ENCODE results near the gene AQP6.
"Not testable (repeated sequence)": the region's sequence is repeated elsewhere in the genome, so short reads cannot be mapped to it uniquely, and the experiment has no call there.

AQP6 gene

DNA sequence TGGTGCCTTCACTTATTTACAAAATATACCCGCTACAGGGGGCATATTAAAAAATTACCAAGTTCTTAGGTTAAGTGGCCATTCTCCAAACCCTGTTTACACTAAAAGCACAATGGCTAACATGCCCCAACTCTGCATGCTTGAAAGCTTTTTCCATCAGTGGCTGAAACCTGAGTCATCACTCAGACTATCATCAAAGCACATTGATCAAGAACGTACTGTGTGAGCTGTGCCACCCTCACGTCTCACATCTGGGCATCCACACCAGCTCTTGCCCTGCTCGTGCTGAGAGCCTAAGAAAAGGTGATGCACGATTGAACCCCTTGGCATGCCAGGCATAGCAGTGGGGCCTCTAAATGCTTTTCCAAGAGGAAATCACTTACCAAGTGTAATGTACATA is 13.2 kb downstream of the AQP6 start:
- no peaks in the 10 kb centered on the region for H3K9me3 ChIP-seq (ENCODE audit: low read length)
- H3F3A ChIP-seq (ENCODE audit: insufficient read depth, low read length), result 0 out of 2 replicates have a peak, but pooled peaks cover 2% of the 10 kb centered on the region
- H3K27me3 ChIP-seq (ENCODE audit: insufficient read depth, low read length), result no peaks in the 10 kb centered on the region
- TF ChIP-seq CTCF (IDR thresholded peaks at IDR 0.05; ENCODE audit: low read length) (no peak), EZH2 (IDR thresholded peaks at IDR 0.05; ENCODE audit: borderline replicate concordance, low read length) (no peak)
- no peak overlapping the region for H2AFZ ChIP-seq (ENCODE audit: low read length)
- no peak overlapping the region for H3K4me2 ChIP-seq (ENCODE audit: low read length)
- no peak overlapping the region for H3K9ac ChIP-seq (ENCODE audit: low read length)
- no peaks in the 10 kb centered on the region for H3K9me2 ChIP-seq (ENCODE audit: low read depth, low read length)
- peaks cover 56% of the 10 kb centered on the region for H3K36me3 ChIP-seq (ENCODE audit: insufficient read depth, low read length)
- H3K27ac ChIP-seq (ENCODE audit: low read depth, low read length, poor library complexity, severe bottlenecking), result no peak overlapping the region
- no peaks in the 10 kb centered on the region for H3K79me2 ChIP-seq (ENCODE audit: insufficient read depth, low read length)
- no peak overlapping the region for H3K4me3 ChIP-seq (ENCODE audit: low read depth, low read length, poor library complexity, severe bottlenecking)
- no peaks in the 10 kb centered on the region for H3K4me1 ChIP-seq (ENCODE audit: insufficient read depth, low read length, severe bottlenecking)
- H4K20me1 ChIP-seq (ENCODE audit: insufficient read depth, low read length), result no peaks in the 10 kb centered on the region

GRCh38 chr12:49986476-49986875 is 13.7 kb downstream of the AQP6 start:
- not testable (repeated sequence) for H3K79me2 ChIP-seq (ENCODE audit: insufficient read depth, low read length); H3K27me3 ChIP-seq (ENCODE audit: insufficient read depth, low read length); H3K9ac ChIP-seq (ENCODE audit: low read length); H3K27ac ChIP-seq (ENCODE audit: low read depth, low read length, poor library complexity, severe bottlenecking); H3K9me3 ChIP-seq (ENCODE audit: low read length); H3K4me2 ChIP-seq (ENCODE audit: low read length); H2AFZ ChIP-seq (ENCODE audit: low read length); H3F3A ChIP-seq (ENCODE audit: insufficient read depth, low read length); H3K9me2 ChIP-seq (ENCODE audit: low read depth, low read length); H4K20me1 ChIP-seq (ENCODE audit: insufficient read depth, low read length); H3K4me3 ChIP-seq (ENCODE audit: low read depth, low read length, poor library complexity, severe bottlenecking); H3K4me1 ChIP-seq (ENCODE audit: insufficient read depth, low read length, severe bottlenecking)
- H3K36me3 ChIP-seq (ENCODE audit: insufficient read depth, low read length), result peaks cover 59% of the 10 kb centered on the region

DNA sequence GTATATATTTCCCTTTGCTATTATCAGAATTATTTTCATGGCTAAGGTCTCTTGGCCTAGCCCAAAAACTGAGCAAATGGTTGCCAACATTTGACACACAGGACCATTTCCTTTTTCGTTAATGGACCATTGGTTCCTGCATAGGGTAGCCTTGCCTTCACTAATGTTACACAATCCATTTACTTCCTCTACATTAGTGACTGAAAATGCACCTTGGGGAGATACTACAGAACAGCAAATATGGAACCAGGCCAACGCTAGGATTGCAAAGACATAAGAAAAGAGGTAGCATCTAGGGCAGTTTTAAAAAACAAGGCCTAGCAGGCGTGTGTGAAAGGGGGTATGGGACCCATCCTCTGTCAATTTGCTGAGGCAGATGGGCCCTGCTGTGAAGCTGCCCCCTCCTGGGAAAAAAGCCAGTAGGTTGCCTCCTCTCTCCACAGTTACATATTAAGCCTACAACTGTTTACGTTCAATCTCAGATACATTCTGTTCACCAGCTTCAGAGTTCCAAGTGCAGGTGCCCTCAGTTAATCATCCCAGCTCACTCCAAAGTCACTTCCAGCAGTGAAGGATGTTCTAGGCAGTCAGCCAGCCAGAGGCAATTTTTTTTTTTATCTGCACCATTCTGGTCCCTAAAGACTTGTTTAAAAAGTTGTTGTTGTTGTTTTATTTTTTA is 15.0 kb downstream of the AQP6 start:
- no peaks in the 10 kb centered on the region for H3K9me2 ChIP-seq (ENCODE audit: low read depth, low read length)
- H4K20me1 ChIP-seq (ENCODE audit: insufficient read depth, low read length), result no peaks in the 10 kb centered on the region
- H3K27me3 ChIP-seq (ENCODE audit: insufficient read depth, low read length), result no peaks in the 10 kb centered on the region
- no peak overlapping the region for H3K27ac ChIP-seq (ENCODE audit: low read depth, low read length, poor library complexity, severe bottlenecking)
- peaks cover 72% of the 10 kb centered on the region for H3K36me3 ChIP-seq (ENCODE audit: insufficient read depth, low read length)
- no peaks in the 10 kb centered on the region for H3K79me2 ChIP-seq (ENCODE audit: insufficient read depth, low read length)
- H3K4me1 ChIP-seq (ENCODE audit: insufficient read depth, low read length, severe bottlenecking), result no peaks in the 10 kb centered on the region
- no peak overlapping the region for H3K4me3 ChIP-seq (ENCODE audit: low read depth, low read length, poor library complexity, severe bottlenecking)
- no peak overlapping the region for H3K9ac ChIP-seq (ENCODE audit: low read length)
- H3F3A ChIP-seq (ENCODE audit: insufficient read depth, low read length), result 0 out of 2 replicates have a peak, but pooled peaks cover 4% of the 10 kb centered on the region
- no peak overlapping the region for H3K4me2 ChIP-seq (ENCODE audit: low read length)
- no peak for TF ChIP-seq EZH2 (IDR thresholded peaks at IDR 0.05; ENCODE audit: borderline replicate concordance, low read length)
- TF ChIP-seq CTCF (IDR thresholded peaks at IDR 0.05; ENCODE audit: low read length), result no peak
- no peaks in the 10 kb centered on the region for H3K9me3 ChIP-seq (ENCODE audit: low read length)
- no peak overlapping the region for H2AFZ ChIP-seq (ENCODE audit: low read length)

DNA sequence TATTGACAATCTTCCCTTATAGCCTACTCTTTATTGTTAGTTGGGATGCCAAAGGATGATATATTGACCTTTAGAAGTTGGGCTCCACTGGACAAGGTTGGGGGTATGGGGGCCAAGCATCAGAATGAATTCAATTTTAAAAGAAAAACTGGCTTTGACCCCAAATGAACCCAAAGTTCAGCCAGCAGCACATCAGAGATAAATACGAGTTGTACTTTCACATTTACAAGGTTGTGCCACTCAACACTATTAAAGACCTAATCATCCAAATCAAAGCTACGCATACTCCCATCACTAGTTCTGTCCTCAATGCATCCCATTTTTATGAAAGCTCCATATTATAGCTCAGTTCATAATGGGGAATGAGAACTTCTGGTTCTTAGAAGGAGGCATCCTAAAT is 16.7 kb downstream of the AQP6 start:
- not testable (repeated sequence) for H4K20me1 ChIP-seq (ENCODE audit: insufficient read depth, low read length); H3K9ac ChIP-seq (ENCODE audit: low read length); H3K9me3 ChIP-seq (ENCODE audit: low read length); H3K4me3 ChIP-seq (ENCODE audit: low read depth, low read length, poor library complexity, severe bottlenecking); H3K27ac ChIP-seq (ENCODE audit: low read depth, low read length, poor library complexity, severe bottlenecking); H2AFZ ChIP-seq (ENCODE audit: low read length); H3K9me2 ChIP-seq (ENCODE audit: low read depth, low read length); H3K27me3 ChIP-seq (ENCODE audit: insufficient read depth, low read length); H3K4me2 ChIP-seq (ENCODE audit: low read length); H3F3A ChIP-seq (ENCODE audit: insufficient read depth, low read length); H3K79me2 ChIP-seq (ENCODE audit: insufficient read depth, low read length); H3K4me1 ChIP-seq (ENCODE audit: insufficient read depth, low read length, severe bottlenecking)
- peaks cover 88% of the 10 kb centered on the region for H3K36me3 ChIP-seq (ENCODE audit: insufficient read depth, low read length)

Measured in OCI-LY1 (cell line).